ENCODE results near the gene CENPP.

- TF ChIP-seq CTCF (IDR thresholded peaks at IDR 0.05; ENCODE audit: low read length) (peak; percentile 97), EZH2 (IDR thresholded peaks at IDR 0.05; ENCODE audit: borderline replicate concordance, low read length) (no peak)
Observed at GRCh38 chr9:92634712-92635605, 309.2 kb downstream of the CENPP start.

Data from OCI-LY1 (cell line).